Measurements from ENCODE around the gene TOX4. TPM values are rescaled to one million over a fixed set of nuclear protein-coding genes. Genes with fewer than 3 reads are reported as not detected.
"Not testable (repeated sequence)": the region's sequence is repeated elsewhere in the genome, so short reads cannot be mapped to it uniquely, and the experiment has no call there.

Gene TOX4
- total RNA-seq, 1 donor from 2014 or later, result 70.6 TPM

DNA sequence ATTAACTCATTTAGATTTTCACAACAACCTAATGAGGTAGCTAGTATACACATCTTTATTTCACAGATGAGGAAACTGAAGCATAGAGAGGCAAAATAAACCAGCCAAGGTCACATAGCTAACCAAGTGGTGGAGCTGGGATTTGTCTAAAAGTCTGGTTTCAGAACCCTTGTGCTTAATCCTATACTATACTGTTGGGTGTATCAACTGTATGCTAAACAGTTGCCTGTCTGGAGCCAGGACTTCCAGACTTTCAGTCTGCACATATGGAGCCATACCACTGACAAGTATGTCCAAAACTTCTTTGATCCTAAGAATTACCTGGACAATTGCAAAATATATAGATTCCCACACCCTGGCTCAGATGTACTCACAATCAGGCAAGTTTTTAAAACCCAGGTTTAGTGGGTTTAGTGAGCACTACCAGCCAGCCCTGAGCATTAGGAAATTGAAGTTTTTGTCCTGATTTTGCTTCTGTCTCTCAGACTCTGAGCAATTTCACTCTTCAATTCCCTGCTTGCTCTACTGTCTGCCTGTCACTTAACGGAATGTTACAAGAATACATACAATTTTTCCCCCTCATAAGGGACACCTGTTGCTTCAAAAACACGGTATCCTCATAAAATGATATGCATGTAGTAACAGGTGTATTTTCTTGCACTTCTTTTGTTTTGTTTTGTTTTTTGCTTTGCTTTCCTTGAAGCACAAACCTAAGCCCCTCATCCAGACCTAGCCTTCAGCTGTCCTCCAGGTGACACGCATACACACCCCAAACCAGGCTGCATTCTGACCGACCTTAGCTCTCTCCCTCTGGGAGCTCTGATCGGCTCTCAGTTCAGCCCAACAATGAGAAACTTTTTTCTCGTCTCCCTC lies 58.8 kb downstream of the TOX4 start:
- ATAC-seq, result no peak

DNA sequence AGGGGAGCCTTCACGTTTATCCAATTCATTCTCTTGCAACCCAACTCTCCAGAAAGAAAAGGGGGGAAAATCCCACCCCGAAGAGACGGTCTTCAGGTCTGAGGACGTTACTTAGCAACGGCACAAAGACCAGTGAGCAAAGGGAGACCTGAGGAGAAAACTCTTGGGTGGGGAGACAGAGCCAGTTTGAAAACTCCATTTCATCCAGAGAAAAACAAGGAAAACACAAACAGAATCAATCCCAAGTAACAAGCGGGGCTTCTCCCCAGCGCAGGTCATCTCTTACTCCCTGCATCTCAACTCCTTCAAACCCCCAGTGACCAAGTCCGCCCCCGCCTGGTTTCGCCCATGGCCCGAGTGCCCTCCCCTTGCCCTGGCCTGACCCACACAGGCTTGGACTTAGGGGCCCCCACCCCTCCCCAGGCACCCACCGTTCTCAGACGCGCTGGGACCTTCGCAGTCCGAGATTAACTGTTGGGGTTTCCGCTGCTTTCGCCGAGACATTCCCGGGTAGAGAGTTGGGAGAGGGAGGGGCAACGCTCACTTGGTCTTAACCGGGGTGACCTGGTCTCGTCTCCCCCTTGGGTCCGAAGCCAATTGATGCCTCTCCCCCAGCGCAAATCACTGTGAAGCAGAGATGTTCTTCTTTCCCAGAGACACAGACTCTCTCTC lies 59.6 kb downstream of the TOX4 start:
- ATAC-seq, result no peak

DNA sequence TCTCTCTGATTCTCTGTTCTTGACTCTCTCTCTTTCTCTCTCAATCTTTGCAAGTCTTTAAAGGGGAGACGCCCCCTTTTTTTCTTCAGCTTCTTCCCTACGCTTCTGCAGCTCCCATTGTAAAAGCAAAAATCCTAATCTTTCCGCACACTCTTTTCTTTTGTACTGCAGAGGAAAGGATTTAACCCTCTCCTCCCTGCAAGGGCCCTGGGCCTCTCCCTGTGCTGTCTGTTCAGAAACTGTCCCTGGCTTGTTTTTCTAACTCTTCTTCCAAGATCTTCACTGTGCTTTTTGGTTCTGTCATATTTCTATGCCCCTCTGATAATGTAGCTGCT lies 60.1 kb downstream of the TOX4 start:
- no peak for ATAC-seq

DNA sequence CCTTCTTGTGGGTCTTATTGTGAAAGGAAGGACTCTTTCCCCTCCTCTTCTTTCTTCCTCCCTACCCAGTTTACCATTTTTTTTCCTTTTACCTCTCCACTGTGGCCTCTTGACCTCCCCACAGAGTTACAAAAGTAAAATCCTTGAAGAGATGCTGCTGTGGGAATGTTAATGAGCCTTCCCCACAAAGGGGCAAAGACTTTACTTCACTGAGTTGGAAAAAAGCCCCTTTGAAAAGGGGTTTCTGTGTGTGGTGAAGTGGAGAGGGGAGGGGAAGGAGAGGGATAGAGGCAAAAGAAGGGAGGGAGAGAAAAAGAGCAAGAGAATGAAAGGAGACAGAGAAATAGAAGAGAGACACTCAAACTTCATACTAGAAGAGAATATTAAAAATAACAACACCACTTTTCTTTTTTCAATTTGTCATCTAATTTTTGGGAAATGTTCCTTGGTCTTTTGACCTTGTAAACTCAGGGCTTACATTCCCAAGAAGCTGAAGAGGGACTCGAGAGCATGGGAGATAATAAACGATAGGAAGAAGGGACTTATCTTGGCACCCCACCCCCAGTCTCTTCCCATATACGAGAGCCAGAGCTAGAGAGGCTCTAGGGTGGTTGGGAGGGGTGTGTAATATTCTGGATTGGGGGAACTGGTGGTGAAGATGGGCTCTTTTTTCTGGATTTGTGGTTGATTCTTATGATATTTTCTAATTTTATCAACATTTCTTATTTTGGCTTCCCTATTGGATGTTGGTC lies 62.4 kb downstream of the TOX4 start:
- ATAC-seq, result no peak

DNA sequence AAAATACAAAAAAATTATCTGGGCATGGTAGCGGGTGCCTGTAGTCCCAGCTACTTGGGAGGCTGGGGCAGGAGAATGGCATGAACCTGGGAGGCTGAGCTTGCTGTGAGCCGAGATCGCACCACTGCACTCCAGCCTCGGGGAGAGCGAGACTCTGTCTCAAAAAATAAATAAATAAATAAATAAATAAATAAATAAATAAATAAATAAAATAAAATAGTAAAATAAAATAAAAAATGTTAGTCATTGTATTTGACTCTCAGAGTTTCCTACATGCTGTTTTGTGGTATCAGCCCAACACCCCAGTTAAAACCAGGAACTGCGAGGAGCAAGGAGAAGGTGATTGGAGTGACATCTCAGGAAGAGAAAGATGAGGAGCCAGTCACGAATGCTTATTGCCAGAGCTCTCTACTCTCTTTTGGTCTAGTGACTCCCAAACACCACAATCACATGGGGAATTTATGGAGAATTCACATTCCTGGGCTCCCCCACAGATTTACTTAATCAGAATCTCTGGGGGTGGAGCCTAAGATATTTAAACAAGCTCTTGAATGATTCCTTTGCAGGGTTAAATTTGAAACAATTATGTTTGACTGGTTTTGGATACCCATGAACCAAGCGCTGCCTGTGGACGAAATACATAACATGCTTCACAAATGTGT lies 64.5 kb downstream of the TOX4 start:
- ATAC-seq, result no peak

DNA sequence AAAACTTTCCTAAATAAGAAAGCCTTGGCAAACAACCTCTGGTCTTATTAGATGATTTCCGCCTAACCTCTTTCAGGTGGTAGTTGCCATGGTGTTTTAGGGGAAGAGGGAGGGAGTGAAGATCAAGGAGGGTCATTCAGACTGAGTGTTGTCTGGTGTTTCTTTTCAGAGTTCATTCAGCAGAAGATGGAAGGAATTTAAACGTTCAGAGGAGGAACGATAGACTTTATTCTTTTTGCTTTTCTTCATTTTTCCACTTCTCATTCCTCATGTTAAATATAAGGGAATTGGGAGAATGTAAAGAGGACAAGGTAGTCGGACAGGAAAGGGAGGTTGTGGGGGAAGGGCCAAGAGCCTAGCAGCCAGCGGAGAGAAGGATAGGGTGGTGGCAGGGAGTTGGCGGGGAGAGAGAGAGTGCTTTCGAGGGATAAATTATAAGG lies 66.5 kb downstream of the TOX4 start:
- no peak for ATAC-seq

DNA sequence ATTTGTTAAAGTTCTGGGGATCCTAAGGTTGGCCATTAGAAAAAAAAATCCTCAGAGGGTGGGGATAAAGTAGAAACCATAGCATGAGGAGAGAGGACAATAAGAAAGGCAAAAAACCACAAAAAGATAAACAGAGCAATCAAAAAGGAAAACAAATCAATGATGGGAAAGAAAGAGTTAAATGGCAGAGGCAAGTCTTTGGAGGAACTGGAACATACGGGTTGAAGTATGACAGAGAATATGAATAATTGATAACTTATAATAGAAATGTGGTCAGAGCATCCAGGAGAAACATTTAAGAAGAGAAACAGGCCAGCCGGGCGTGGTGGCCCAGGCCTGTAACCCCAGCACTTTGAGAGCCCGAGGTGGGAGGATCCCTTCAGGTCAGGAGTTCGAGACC lies 67.0 kb downstream of the TOX4 start:
- no peak for ATAC-seq

DNA sequence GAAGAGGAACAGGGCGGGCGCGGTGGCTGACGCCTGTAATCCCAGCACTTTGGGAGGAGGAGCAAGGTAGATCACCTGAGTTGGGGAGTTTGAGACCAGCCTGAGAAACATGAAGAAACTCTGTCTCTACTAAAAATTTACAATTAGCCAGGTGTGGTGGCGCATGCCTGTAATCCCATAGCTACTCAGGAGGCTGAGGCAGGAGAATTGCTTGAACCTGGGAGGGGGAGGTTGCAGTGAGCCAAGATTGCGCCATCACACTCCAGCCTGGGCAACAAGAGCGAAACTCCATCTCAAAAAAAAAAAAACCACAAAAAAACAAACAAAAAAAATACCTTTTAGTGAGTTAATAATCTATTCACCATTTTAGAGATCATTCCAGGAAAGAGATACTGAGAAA lies 67.6 kb downstream of the TOX4 start:
- not testable (repeated sequence) for ATAC-seq

Other genes with a start within 250 kb of the TOX4 start
- 415 TPM for gene HNRNPC, start 207.8 kb upstream of the TOX4 start, total RNA-seq
- gene RPGRIP1, start 197.1 kb upstream of the TOX4 start, total RNA-seq, result not detected
- 40.3 TPM for gene SUPT16H, start 93.2 kb upstream of the TOX4 start, total RNA-seq
- 46.3 TPM for gene CHD8, start 21.1 kb upstream of the TOX4 start, total RNA-seq
- gene RAB2B, start 236 bp upstream of the TOX4 start, total RNA-seq, result 11.4 TPM
- 20.9 TPM for gene METTL3, start 34.1 kb downstream of the TOX4 start, total RNA-seq
- gene SALL2, start 49.2 kb downstream of the TOX4 start, total RNA-seq, result 1.4 TPM
- gene OR10G3, start 102.9 kb downstream of the TOX4 start, total RNA-seq, result not detected
- not detected for gene OR10G2, start 157.7 kb downstream of the TOX4 start, total RNA-seq
- gene OR4E2, start 176.6 kb downstream of the TOX4 start, total RNA-seq, result not detected
- not detected for gene OR4E1, start 196.6 kb downstream of the TOX4 start, total RNA-seq

Data from esophagus mucosa (tissue), 1 donor.